Measurements from ENCODE around the gene COL5A1.

The COL5A1 gene

GRCh38 chr9:134690946-134691694, 49.5 kb downstream of the COL5A1 start:
- no peak overlapping the region for H3K27ac ChIP-seq
- TF ChIP-seq CTCF (conservative IDR thresholded peaks at IDR 0.05) (no peak), ZFX (IDR thresholded peaks at IDR 0.05) (no peak)

- H3K27ac ChIP-seq = no peak overlapping the region
- no peak for TF ChIP-seq CTCF (conservative IDR thresholded peaks at IDR 0.05)
- no peak for TF ChIP-seq ZFX (IDR thresholded peaks at IDR 0.05)
Observed at GRCh38 chr9:134691695-134692572, 50.3 kb downstream of the COL5A1 start.

DNA sequence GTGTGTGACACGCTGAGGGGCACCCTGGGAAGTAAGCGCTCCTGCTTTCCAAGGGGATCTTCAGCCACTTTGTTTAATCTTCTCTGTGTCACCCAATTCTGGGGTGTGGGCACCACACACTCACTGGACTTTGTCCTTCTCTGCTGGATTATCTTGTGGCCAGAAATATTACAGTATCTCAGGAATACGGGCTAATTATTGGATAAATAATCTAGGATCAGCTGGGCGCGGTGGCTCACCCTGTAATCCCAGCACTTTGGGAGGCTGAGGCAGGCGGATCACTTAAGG, 50.9 kb downstream of the COL5A1 start:
- TF ChIP-seq ZFX (IDR thresholded peaks at IDR 0.05) (no peak), CTCF (conservative IDR thresholded peaks at IDR 0.05) (no peak)
- no peak overlapping the region for H3K27ac ChIP-seq

DNA sequence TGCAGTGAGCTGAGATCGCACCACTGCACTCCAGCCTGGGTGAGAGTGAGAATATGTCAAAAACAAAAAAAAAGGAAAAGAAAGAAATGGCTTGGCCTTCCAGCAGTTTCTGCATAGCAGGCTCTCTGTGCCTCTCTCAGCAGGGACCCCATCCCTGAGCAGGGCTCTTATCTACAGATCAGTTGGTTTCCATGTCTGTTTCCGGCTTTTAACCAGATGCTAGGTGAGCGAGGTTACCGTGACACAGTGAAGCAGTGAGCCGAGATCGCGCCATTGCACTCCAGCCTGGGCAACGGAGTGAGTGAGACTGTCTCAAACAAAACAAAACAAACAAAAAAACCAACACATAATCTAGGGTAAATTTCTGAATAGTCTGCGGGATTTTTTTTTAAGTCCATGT, 51.4 kb downstream of the COL5A1 start:
- no peak overlapping the region for H3K27ac ChIP-seq
- TF ChIP-seq ZFX (IDR thresholded peaks at IDR 0.05) (no peak), CTCF (conservative IDR thresholded peaks at IDR 0.05) (no peak)

DNA sequence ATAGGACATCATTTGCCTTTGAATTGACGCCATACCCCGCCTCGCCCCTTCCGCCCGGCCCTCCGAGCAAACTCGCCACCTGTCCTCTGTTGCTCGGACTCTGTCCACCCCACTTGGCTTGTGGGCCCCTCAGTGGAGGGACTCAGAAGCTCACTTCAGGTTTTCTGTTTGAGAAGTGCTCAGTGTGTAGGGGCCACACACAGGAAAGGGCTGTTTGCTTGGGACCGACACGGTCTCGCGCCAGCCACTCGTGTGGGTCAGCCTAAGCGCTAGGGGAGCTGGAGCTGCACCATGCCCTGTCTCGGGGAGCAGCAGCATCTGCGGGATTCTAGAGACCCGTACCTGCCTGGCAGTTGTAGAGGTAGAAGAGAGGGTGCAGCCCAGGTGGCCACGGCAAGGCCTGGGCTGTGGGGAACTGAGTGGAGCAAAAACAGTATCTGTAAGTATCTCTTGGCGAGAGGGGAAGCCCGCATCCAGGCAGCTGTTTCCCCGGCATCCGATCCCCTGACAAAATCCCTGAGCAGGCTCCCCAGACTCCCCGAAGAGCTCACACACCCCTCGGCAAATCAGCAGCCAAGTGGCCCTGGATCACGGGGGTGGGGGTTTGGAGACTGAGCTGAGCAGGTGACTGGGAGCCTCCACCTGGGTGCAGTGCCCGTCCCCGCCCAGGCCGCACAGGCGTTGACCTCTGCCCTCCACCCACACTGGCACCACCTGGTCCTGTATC, 52.2 kb downstream of the COL5A1 start:
- no peak overlapping the region for H3K27ac ChIP-seq
- no peak for TF ChIP-seq CTCF (conservative IDR thresholded peaks at IDR 0.05)
- no peak for TF ChIP-seq ZFX (IDR thresholded peaks at IDR 0.05)

DNA sequence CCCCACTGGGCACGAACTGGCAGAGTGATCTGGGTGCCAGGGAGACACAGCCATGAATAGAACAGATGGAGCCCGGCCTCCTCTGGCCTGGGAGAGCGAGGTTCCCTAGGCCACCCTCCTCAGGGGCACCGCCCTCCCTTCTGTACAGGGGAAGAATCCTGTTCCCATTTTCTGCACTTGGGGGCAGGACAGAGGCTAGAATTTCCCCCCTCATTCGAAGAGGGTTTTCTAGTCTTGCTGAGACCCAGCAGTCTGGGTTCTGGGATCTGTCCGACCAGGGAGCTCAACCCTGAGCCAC, 52.7 kb downstream of the COL5A1 start:
- H3K27ac ChIP-seq = no peak overlapping the region
- no peak for TF ChIP-seq ZFX (IDR thresholded peaks at IDR 0.05)
- TF ChIP-seq CTCF (conservative IDR thresholded peaks at IDR 0.05) = no peak

DNA sequence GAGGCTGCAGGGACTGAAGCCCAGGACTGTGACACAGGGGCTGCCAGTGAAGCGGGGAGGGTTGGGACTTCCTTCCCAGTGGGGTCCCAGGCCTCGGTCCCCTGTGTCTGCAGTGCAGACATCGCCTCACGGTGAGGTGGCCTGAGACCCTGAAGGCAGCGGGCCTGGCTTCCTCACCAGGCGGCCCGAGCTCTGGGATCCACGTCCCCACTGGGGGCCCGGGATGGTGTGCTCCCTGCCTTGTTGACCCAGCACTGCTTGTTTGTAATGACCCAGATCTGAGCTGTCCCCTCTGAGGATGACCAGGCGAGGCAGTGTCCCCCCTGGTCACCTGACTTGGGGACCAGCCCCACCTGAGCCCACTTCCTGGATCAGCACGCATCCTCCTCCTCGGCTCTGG, 53.1 kb downstream of the COL5A1 start:
- TF ChIP-seq CTCF (conservative IDR thresholded peaks at IDR 0.05) = no peak
- no peak for TF ChIP-seq ZFX (IDR thresholded peaks at IDR 0.05)
- no peak overlapping the region for H3K27ac ChIP-seq

Measured in C4-2B (cell line).